Measurements from ENCODE around the gene TMEM135. TPM values are rescaled to one million over a fixed set of nuclear protein-coding genes. Genes with fewer than 3 reads are reported as not detected.

The TMEM135 gene
- total RNA-seq, 1 donor, result 30.0 TPM

DNA sequence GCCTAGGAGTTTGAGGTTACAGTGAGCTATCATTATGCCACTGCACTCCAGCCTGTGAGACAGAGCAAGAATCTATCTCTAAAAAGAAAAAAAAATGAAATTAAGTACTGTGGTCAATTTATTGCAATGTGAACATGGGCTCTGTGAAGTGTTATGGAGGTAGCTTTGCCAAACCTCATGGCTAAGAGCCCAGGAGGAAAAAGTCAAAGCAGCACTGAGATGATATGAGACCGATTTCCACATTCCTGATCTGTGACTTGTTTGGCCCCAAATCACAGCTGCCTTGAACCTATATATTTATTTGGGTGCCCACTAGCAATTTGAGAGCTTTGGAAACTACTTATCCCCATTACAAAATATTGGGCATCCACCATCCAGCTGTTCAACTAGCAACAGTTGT lies 29.8 kb upstream of the TMEM135 start:
- peak; percentile 96 for DNase-seq (ENCODE audit: low read depth)
- H3K4me3 ChIP-seq (ENCODE audit: low read depth, low read length), result no peak overlapping the region
- TF ChIP-seq, protein P1, sequence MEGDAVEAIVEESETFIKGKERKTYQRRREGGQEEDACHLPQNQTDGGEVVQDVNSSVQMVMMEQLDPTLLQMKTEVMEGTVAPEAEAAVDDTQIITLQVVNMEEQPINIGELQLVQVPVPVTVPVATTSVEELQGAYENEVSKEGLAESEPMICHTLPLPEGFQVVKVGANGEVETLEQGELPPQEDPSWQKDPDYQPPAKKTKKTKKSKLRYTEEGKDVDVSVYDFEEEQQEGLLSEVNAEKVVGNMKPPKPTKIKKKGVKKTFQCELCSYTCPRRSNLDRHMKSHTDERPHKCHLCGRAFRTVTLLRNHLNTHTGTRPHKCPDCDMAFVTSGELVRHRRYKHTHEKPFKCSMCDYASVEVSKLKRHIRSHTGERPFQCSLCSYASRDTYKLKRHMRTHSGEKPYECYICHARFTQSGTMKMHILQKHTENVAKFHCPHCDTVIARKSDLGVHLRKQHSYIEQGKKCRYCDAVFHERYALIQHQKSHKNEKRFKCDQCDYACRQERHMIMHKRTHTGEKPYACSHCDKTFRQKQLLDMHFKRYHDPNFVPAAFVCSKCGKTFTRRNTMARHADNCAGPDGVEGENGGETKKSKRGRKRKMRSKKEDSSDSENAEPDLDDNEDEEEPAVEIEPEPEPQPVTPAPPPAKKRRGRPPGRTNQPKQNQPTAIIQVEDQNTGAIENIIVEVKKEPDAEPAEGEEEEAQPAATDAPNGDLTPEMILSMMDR (IDR thresholded peaks at IDR 0.05; ENCODE audit: insufficient read depth, low read length), result no peak

DNA sequence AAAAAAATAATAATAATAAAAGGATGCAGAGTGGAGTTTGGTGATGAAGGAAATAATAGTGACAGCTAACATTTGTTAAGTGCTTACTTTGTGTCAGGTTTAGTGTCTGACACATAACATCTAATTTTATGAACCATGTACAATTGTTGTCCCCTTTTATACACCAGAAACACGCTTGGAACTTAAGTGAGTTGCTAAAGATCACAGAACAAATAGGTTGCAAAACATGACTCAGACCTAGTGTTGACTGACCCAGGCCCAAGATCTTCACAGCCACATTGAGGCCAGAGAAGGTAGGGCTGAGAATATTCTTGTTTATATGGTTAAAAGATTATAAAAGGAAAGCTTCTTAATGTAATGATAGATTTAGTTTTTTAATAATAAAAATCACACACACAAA lies 25.6 kb upstream of the TMEM135 start:
- no peak for DNase-seq (ENCODE audit: low read depth)
- TF ChIP-seq, protein P1 (IDR thresholded peaks at IDR 0.05; ENCODE audit: insufficient read depth, low read length), result no peak
- H3K4me3 ChIP-seq (ENCODE audit: low read depth, low read length), result no peak overlapping the region

DNA sequence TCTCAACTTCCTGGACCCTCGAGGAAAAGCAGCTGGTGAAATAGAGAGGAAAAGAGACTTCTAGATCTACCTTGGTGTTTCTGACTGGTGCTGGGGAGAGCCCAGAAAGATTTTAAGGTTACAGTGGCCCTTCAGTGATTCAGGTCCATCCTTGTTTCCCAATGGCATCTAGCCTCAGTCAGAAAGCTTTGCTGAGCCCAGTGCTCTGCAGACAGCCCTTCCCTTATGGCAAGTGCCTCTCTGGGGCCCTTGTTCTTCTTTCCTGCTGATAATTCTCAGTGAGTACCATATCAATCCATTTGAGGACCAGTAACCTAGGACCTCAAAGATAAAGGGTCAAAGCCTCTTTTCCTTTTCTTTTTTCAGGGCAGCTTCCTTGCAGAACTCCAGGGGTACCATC lies 25.1 kb upstream of the TMEM135 start:
- no peak for DNase-seq (ENCODE audit: low read depth)
- TF ChIP-seq, protein P1 (IDR thresholded peaks at IDR 0.05; ENCODE audit: insufficient read depth, low read length), result no peak

DNA sequence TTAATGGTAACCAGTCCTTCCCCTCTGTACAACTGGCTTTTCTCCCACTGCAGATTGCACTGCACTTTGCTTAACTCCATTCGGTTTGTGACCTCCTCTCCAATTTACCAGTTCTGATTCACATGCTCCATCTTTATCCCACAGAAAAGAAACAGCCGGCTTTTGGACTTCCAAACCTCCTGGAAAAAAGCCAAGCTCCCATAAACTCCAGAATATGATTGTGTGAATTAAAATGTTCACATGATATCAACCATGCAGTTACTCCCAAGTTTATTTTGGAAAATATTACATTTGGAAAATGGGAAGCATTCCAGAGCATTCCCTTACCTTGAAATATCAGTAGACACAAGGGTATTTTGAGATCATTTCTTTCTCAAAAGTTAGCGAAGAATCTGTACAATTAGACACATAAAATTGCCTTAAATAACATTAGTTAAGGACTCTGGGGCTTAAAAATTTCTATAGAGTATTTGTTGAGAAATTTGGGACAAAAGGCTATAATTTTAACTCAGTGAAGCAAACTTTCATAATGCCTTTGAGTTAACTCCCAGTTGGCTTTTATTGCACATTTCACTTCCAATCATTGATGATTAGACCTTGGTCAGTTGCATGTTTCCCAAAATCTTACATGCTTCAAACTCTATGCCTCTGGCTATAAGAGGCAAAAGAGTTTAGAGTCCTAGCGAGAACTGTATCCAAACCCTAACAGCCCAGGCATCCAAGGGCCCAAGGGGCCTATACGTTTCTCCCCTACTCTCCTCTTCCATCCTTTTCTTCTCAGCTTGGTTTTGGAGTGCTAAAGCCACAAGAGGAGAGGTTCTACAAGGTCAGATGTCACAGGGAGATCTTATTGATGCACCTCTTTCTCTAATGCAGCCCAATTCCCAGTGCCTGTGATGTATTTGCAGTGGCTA lies 23.6 kb upstream of the TMEM135 start:
- peak; percentile 89 for DNase-seq (ENCODE audit: low read depth)
- no peak overlapping the region for H3K4me3 ChIP-seq (ENCODE audit: low read depth, low read length)
- TF ChIP-seq, protein P1 (IDR thresholded peaks at IDR 0.05; ENCODE audit: insufficient read depth, low read length), result no peak

More for the DNA sequence above, 25.1 kb upstream of the TMEM135 start:
- no peak overlapping the region for H3K4me3 ChIP-seq (ENCODE audit: low read depth, low read length)

DNA sequence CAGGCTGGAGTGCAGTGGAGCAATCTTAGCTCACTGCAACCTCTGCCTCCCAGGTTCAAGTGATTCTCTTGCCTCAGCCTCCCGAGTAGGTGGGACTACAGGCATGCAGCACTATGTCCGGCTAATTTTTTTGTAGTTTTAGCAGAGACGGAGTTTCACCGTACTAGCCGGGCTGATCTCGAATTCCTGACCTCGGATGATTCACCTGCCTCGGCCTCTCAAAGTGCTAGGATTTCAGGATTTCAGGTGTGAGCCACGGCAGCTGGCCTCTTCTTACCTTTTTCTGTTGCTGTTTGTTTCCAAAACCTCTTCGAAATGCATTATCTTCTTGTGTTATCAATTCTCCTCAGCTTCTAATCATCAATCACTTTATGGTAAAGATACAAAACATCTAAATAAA lies 22.1 kb upstream of the TMEM135 start:
- no peak for DNase-seq (ENCODE audit: low read depth)
- TF ChIP-seq, protein P1 (IDR thresholded peaks at IDR 0.05; ENCODE audit: insufficient read depth, low read length), result no peak
- no peak overlapping the region for H3K4me3 ChIP-seq (ENCODE audit: low read depth, low read length)

DNA sequence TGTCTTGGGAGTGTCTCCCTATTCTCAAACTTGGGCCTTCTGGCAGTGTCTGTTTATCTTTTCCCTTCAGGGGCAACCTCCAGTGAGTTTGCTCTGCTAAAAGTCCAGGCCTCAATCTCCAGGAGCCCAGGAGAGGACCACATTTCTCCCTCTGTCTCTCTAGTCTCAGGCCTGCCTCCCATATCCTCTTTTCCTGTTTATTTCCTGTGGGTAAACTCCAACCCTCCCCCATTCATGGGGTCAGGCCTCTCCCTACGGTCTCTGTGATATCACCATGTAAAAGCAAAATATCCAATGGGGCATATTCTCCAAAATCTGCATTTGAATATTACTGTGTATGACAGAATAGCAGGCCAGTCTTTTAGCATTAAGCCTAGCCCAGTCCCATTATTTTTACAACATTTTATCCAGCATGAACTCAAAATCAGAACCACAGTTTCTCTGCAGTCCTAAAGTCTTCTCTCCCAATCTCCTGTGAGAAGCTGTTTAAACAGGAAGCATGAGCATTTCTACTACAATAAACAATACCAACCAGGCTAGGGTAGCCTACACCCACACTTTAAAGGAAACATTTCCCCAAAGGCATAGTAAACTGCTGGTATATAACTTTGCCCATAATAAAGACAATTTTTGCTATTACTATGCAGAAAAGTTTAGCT lies 18.0 kb upstream of the TMEM135 start:
- TF ChIP-seq, protein P1 (IDR thresholded peaks at IDR 0.05; ENCODE audit: insufficient read depth, low read length), result no peak
- no peak overlapping the region for H3K4me3 ChIP-seq (ENCODE audit: low read depth, low read length)
- DNase-seq (ENCODE audit: low read depth), result no peak

All from fibroblast of the aortic adventitia (primary cell).